Activated T-cell treated with anti-CD3 and anti-CD28 coated beads for 24 hours (primary cell): ENCODE results near the gene FARP1.

ENCODE experiments used
- DNase-seq: peaks from one replicate; pipeline ENCODE4 v3.0.0-alpha.2; 2020; ENCODE audit warnings: low read depth

The FARP1 gene, protein sequence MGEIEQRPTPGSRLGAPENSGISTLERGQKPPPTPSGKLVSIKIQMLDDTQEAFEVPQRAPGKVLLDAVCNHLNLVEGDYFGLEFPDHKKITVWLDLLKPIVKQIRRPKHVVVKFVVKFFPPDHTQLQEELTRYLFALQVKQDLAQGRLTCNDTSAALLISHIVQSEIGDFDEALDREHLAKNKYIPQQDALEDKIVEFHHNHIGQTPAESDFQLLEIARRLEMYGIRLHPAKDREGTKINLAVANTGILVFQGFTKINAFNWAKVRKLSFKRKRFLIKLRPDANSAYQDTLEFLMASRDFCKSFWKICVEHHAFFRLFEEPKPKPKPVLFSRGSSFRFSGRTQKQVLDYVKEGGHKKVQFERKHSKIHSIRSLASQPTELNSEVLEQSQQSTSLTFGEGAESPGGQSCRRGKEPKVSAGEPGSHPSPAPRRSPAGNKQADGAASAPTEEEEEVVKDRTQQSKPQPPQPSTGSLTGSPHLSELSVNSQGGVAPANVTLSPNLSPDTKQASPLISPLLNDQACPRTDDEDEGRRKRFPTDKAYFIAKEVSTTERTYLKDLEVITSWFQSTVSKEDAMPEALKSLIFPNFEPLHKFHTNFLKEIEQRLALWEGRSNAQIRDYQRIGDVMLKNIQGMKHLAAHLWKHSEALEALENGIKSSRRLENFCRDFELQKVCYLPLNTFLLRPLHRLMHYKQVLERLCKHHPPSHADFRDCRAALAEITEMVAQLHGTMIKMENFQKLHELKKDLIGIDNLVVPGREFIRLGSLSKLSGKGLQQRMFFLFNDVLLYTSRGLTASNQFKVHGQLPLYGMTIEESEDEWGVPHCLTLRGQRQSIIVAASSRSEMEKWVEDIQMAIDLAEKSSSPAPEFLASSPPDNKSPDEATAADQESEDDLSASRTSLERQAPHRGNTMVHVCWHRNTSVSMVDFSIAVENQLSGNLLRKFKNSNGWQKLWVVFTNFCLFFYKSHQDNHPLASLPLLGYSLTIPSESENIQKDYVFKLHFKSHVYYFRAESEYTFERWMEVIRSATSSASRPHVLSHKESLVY

DNA sequence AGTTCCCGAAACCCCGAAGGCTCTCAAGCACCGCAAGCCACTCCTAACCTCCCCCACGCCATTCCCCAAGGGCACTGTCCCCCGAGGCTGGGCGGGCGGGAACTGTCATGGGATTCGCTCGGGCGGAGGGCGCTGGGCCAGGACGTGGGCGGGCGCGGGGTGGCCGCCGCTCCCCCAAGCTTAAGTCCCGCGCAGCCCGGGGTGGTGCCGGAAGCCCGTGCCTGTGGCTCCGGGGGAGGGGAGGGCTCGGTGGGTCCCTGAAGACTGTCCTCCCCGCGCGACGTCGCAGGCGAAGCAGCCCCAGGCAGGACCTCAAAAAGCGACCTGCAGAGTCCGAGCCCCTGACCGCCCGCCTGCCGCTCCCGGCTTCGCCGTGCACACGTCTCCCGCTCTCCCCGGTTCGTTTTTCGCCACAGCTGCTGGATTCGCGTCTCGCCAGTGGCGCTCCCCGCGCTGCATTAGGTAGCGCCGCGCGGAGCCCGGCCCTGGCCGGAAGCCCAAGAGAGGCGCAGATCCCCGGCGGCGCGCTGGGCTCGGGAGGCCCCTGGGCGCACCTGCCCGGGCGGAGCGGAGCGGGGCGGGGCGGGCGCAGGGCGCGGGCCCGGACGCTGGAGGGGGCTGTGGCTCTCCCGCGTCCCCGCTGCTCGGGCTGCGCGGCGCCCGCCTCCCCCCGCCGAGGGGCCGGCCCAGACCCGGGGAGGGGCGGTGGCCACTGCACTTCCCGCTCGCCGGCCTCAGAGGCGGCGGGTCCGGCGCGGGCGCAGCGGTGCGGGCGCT, at the start of gene FARP1:
FARP1 (plus strand) TSS at position 715 of the 777 bp plus-strand sequence. CDS start 70,149 bp downstream, outside the sequence.
- peak; percentile 4 for DNase-seq

DNA sequence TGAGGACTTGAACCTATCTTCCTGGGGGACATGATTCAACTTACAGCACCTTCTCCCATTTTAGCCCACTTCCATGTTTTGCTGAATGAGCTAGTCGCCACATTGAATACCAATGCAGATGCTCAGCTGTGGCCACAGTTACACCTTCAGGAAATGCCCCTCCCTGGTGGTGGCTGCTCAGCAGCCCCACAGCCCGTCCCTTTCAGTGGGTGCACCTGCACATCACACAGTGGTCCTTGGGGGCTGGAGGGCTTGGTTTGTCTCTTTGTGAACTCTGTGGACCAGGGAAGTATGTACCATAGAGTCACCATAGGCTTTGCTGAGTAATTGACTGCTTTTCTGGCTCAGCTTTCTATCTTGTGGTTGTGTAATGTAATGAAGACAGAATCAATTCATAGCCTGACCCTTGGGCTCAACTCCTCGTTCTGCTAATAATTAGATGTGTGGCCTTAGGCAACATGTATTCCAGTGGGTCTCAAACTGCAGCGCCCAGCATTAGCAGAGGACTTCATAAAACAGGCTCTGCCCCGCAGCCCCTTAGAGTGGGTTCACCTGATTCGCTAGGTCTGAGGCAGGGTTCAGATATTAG, 48.1 kb upstream of the FARP1 start:
- no peak for DNase-seq

DNA sequence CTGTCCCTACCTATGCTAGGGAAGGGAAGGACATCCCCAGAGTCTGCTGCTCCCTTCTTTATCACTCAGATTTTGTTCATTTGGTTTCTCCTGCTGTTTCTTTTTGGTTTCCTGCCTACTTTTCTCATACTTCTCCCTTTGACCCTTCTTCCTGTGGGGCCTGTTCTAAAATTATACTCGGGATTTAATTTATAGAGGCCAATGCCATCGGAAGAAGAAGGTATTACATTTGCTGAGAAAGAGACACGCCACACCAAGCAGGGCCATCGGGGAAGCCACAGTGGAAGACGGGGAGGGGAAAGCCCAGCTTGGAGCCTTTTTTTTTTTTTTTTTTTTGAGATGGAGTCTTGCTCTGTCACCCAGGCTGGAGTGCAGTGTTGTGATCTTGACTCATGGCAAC, 46.8 kb upstream of the FARP1 start:
- no peak for DNase-seq

DNA sequence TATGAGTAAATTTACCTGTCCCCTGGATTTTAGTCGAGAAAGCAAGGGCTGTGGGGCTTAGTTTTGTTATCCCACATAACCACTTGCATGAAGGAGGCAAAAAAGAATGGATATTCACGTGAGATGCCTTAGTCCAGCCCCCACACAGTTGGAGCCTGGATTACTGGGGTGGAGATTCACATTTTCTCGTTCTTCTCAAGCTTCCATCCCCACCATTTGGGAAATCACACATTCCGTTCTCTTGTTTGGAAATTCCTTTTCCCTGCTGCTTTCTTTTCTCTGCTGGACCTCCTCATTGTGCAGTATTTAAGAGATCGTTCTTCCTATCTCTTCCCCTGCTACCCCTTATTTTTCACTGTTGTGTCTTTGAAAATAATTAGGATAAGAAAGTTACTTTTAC, 45.1 kb upstream of the FARP1 start:
- DNase-seq, result no peak

DNA sequence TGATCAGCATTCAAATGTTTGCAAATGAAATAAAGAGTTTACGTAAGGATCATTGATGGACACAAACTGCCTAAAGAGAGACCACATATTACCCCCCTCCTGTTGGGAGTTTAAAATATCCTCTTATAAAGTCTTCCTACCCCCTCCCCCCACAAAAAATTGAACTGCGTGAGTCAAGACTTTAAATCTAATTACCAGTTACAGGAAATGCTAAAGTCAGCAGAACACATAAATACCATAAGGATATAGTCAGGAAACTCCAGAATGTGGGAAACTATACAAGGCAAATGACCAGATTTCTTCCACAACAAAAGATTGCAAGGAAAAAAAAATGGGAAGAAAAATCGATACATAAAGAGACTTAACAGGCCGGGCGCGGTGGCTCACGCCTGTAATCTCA, 44.4 kb upstream of the FARP1 start:
- no peak for DNase-seq

DNA sequence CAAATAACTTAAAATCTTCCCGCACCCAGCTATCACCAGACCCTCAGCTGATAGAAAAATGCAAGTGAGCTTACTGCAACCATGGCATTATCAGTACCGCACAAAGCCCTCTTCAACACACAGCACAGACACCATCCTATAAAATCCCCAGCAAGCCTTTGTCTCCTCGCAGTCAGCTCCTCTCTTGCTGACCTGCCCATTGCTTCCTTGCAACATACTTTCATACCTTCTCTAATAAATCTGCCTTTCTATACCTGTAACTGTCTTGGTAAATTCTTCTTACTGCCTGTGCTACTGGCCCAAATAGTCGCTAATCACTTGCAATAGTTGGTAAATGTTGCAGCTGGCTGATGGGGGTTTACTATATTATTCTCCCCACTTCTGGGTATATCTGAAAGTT, 43.3 kb upstream of the FARP1 start:
- DNase-seq, result no peak

DNA sequence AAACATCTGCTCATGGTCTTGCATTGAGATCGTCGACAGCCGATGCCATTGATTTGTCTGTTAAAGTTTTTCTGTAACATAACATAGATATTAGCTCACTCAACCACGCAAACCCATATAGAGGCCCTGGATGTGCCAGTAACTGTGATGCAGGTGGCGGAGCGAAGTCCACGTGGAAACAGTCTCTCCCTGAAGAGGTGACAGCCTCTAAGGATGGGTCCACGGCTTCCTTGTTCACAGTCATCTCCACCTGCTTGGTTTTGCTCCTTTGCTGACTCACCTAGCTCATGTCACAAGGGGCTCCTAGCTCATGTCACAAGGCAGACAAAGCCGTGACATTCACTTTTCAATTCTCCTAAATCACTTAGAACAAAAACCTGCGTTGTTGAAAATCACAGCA, 42.4 kb upstream of the FARP1 start:
- no peak for DNase-seq

DNA sequence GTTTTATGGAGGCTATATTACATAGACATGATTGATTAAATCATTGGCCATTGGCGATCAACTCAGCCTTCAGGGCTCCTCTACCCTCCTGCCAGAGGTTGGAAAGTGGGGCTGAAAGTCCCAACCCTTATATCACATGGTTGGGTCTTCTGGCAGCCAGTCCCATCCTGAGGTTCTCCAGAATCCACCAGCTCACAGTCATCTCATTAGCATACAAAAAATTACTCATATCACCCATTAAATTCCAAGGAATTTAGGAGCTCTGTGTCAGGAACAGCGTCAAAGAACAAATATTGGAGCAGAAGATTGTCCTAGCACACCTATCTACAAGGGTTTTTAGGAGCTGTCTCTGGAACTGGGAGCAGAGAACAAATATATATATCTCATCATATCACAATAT, 39.4 kb upstream of the FARP1 start:
- DNase-seq, result no peak

DNA sequence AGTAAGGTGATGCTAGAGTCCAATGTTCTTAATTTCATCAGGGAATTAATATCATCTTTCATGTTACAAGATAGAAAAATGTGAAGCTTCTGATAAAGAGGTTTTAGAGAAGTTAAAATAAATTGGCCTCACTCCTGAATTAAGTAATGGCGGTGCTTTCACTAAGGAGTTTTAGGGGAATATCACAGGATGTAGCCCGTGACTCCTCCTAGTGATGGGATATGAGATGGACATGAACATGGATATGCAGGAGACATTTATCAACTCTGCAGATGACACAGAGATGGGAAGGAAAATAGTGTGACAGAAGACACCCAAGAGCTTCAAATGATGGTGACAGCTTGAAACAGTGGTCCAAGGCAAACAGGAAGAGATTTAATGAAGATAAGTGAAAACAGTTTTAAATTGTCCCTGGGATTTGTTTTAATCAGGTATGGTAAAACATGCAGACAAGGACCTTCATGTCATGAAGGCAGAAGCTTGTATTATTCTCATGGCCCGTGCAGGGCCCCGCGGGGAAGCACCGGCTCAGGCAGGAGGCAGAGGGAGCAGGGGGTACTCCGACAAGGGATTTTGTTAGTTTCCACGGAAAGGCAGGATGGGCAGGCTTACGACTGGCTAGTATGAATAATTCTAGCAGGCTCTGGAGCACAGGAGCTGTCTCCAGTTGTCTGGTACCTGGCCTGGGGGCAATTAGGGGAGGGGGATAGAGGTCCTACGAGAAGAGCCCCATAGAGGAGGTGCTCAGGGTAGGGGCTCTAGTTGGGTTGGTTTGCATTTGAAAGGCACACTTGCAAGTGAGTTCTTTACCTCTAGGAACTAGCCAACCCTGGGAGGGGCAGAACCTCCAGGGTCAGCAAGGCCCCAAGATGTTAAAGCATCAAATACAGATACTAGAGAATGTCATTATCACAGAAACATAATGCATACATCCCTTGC, 38.7 kb upstream of the FARP1 start:
- DNase-seq, result no peak

DNA sequence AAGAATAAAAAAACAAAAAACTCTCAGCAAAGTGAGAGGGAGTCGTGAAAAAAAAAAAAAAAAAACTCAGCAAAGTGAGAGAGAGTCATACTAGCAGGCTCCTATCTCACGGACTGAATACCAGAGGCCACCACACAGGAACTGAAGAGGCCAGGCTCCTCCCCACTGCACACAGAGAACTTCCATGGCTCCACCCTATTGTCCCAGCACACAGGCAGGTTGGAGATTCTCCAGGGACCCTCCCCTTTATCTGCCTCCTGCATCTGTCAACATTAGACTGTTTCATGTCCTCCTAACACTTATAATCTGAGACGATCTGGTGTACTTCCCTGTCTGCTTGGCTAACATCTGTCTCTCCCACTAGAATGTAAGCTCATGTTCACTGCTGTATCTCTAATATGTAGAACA, 37.0 kb upstream of the FARP1 start:
- DNase-seq, result no peak

DNA sequence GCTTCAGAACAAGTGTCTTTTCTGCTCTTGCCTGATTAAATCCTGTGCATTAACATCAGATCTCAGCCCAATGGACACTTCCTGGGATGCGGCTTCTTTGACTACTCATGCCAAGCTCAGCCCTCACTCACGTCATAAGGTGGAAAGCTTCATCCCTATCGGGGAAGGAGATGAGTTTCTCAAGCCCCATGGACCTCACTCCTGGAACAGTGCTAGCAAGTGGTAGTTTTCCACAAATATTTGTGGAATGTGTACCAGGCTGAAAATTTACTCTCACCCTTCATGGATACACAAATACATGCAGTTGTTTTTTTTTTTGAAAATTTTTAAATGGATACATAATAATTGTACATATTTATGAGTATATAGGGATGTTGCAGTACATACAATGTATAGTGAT, 34.6 kb upstream of the FARP1 start:
- DNase-seq, result no peak

DNA sequence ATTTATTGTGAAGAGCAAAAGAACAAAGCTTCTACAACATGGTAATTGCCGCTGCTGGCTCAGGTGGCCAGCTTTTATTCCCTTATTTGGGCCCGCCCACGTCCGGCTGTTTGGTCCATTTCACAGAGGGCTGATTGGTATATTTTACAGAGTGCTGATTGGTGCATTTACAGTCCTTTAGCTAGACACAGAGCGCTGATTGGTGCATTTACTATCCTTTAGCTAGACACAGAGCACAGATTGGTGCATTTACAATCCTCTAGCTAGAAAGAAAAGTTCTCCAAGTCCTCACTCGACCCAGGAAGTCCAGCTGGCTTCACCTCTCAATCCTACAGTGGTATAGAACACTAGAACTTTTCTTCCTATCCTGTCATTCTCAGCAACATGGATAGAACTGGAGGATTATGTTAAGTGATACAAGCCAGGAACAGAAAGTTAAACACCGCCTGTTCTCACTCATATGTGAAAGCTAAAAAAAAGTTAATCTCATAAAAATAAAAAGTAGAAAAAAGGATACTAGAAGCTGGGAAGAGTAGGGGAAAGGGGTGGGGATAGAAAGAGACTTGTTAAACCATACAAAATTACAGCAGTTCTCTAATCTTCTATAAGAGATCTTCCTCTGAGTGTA, 33.6 kb upstream of the FARP1 start:
- DNase-seq, result no peak

DNA sequence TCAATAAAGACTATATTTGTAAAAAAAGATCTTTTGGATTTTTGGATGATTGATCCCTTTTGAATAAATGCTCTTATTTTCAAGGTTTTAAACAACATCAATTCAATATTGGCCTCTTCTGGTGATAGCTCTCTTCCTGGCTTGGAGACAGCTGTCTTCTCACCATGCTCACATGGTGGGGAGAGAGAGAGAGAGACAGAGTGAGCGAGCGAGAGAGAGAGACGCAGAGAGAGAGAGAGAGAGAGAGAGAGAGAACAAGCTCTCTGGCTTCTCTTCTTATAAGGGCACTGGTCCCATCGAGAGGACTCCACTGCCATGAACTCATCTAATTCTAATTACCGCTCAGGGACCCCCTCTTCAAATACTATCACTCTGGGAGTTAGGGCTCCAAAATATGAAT, 32.1 kb upstream of the FARP1 start:
- no peak for DNase-seq

DNA sequence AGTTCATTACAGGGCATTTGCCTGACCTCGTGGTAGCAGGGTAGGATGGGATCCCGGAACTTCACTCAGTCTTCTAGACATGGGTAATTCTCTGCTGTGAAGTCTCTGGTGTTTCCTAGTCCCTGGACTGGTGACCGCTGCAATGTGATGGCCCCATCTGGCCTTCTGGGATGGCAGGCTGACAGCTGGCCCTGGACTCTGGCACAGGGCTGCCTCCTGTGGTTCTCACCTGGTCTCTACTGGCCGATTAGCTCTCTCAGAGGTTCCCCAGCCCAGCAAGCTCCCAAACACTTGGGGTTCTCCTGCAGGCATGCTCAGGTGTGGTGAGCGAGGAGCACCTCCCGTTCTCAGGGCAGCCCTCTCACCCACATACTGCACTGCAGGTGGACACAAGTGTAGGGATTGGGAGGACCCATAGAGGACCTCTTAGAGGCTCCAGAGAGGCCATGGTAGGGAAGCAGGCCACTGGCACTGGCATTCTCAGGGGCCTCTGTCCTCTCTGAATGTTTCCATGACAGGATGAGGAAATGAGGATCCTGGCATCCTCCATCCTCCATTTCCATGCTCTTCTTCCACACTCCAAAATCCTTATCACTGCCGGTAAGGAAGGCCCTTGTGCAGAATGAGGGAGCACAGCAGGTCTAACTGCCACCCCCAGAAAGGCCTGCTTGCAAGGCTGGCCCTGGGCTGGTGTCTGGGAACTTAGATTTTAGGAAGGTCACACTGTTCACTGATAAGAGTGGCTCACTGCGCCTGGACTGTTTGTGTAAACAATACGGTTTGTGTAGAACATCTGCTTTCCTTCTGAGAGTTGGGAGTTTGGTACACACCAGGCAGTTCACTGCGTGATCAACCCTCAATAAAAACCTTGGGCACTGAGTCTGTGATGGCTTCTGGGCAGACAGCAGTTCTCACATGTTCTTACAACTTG, 31.5 kb upstream of the FARP1 start:
- DNase-seq, result no peak

DNA sequence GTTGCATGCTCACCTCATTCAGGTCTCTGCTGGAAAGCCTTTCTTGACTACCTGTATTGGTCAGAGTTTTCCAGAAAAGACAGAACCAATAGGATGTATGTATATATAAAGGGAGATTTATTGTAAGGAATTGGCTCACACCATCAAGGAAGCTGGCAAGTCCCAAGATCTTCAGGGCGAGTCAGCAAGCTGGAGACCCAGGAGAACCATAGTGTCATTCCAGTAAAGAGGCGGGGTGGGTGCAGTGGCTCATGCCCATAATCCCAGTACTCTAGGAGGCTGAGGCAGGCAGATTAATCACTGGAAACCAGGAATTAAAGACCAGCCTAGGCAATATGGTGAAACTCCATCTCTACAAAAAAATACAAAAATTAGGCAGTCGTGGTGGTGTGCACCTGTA, 30.4 kb upstream of the FARP1 start:
- no peak for DNase-seq

DNA sequence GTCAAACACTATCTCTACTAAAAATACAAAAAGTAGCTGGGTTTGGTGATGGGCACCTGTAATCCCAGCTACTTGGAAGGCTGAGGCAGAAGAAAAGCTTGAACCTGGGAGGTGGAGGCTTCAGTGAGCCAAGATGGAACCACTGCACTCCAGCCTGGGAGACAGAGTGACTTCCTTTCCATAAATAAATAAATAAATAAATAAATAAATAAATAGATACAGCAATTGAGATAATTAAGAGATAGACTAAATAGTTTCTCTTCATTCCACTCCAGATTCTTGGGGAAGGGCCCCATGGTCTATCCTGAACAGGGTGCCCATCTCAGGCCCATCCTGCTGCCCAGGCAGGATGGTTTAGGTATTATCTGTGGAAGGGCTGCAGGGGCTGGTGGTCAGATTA, 24.0 kb upstream of the FARP1 start:
- no peak for DNase-seq

DNA sequence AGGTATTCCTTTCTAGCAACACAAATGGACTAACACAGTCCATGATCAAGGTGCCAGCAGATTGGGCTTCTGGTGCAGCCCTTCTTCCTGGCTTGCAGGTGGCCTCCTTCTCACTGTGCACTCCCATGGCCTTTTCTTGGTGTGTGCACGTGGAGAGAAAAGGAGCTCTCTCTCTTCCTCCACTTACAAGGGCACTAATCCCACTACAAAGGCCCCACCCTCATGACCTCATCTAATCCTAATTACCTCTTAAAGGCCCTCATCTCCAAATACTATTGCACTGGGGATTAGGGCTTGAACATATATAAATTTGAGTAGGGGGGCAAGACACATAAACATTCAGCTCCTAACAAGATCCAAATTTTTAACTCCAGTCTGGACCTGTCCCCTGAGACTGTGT, 19.7 kb upstream of the FARP1 start:
- no peak for DNase-seq

DNA sequence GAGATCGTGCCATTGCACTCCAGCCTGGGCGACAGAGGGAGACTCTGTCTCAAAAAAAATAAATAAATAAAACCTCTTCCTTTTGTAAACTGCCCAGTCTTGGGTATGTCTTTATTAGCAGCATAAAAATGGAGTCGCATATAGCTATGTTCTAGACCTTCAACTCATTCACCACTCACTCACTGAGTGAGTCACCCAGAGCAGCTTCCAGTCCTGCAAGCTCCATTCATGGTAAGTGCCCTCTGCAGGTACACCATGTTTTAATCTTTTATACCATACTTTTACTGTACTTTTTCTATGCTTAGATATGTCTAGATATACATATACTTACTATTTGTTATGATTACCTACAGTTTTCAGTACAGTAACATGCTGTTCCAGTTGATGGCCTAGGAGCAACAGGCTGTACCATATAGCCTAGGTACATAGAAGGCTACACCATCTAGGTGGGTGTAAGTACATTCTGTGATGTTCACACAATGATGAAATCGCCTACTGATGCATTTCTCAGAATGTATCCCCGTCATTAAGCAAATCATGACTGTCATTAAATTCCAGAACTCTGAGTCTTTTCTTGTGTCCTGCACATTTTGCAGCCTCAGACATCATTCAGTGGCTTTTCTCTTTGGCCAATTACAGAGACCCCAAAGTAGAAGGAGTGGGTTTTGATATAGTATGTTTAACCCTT, 13.7 kb upstream of the FARP1 start:
- no peak for DNase-seq
